ENCODE measurements around the gene MAP3K14. TPM values are rescaled to one million over a fixed set of nuclear protein-coding genes. Genes with fewer than 3 reads are reported as not detected.

The MAP3K14 gene
- total and polyA plus RNA-seq, 10 of the 15 experiments (the other 5 are each of a cell fraction or from before 2014, with no cell fraction given): 2.1 to 33.3 (median 19.7) TPM

DNA sequence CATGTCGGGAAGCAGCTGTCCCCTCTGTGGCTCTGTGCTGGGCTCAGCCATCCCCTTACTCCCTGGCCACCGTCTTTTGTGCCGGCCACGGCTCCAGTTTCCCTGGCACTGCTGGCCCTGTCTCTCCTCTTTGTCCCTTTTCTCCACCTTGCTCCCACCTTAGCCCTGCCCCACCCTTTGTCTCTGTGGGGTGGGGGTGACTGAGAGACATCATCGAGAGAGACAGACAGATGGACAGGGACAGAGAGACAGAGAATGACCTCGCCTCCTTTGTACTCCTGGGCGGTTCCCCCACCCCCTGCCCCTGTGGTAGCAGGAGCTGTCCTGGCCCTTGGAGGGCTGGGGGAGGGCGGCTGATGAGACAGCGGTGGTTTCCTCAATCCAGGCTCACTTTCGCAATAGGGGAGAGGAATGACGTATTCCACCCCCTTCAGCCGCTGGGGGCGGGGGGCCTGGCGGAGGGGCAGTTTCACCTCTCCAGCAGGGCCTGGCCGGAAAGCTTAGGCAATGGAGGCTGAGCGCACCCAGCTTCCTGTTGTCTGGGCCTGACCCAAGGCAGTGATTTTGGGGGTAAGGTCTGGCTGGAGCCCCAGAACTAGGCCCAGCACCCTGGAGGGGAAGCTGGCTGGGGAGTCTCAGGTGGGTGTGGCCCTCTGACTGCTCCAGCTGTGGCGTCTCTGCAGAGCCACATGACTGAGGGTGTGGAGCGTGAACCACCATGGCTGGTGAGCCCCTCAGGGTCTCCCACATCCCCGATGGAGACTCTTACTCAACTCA, 87.9 kb downstream of the MAP3K14 start (continued):
- TF ChIP-seq, protein P1, sequence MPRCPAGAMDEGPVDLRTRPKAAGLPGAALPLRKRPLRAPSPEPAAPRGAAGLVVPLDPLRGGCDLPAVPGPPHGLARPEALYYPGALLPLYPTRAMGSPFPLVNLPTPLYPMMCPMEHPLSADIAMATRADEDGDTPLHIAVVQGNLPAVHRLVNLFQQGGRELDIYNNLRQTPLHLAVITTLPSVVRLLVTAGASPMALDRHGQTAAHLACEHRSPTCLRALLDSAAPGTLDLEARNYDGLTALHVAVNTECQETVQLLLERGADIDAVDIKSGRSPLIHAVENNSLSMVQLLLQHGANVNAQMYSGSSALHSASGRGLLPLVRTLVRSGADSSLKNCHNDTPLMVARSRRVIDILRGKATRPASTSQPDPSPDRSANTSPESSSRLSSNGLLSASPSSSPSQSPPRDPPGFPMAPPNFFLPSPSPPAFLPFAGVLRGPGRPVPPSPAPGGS (IDR thresholded peaks at IDR 0.05; ENCODE audit: borderline replicate concordance, insufficient read depth, low read depth, low read length, poor library complexity, severe bottlenecking): peak; percentile 81
- TF ChIP-seq IKZF2 (IDR thresholded peaks at IDR 0.05): peak; percentile 90 to 94
- TF ChIP-seq POLR2A (IDR thresholded peaks at IDR 0.05; ENCODE audit: low read depth, low read length): peak; percentile 75
- TF ChIP-seq ZNF24 (IDR thresholded peaks at IDR 0.05): peak; percentile 46; the same call in 1 of the 2 replicates

DNA sequence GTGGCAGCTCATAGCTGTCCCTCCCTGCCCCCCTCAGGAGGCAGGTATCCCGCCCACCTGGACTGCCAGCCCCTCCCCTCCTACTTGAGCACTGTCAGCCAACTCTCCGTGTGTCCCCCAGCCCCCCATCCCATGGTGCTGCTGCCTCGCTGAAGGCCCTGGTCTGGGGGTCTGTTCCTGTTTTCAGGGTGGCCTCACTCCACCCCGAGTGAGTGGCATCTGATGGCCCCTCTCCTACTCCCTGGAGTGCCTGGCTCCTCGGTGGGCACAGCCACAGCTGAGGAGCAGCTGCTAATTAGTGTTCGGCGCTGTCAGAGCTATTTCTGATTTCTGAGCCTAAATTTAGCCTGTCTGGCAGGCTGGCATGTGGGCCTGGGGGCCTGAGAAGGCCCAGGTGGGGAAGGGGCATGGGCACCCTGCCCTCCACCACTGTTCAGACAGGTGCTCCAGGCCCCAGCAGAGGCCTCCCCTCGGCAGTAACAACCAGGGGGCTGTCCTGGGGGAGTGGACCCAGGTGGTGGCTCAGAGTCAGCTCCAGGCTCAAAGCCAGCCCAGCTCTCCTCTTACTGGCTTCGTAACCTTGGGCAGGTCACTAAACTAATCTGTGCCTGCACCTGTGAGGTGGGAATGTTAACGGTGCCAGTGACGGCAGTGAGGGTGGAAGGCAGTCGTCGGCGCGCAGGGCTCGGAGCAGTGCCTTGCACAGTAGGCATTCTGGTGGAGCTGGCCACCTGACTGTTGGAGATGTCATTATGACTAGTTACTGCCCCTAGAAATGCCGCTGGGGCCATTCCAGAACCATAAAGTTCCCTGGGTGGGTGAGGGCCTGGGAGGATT, 88.7 kb downstream of the MAP3K14 start:
- H3K4me2 ChIP-seq (ENCODE audit: control insufficient read depth, insufficient read depth): peak overlapping the region; percentile 100
- no peak overlapping the region for H2AFZ ChIP-seq (ENCODE audit: control insufficient read depth, low read depth, low read length)
- H3K27me3 ChIP-seq (replicated peaks in 1 of 2; ENCODE audit: control insufficient read depth in 2 of 2, insufficient read depth in 2 of 2, low read length in 1 of 2): no peaks in the 10 kb centered on the region
- peaks cover 3 to 10% of the 10 kb centered on the region in 2 experiments; a peak in 3 of 4 replicates for H3K36me3 ChIP-seq (ENCODE audit: control insufficient read depth in 2 of 2, insufficient read depth in 2 of 2, low read length in 1 of 2)
- peak overlapping the region; percentile 92 for H3K9ac ChIP-seq (ENCODE audit: control insufficient read depth, insufficient read depth, low read length)
- ATAC-seq (no peak), DNase-seq (ENCODE audit: low read depth, low spot score) (no peak), FAIRE-seq (no peak)
- H3K9me3 ChIP-seq (replicated peaks; ENCODE audit: control insufficient read depth, insufficient read depth, low read length): no peaks in the 10 kb centered on the region
- in situ Hi-C loops (cut with MboI): no loop called here
- TF ChIP-seq ZZZ3 (IDR thresholded peaks at IDR 0.05; ENCODE audit: control insufficient read depth, insufficient read length, low read depth) (no peak), POLR2A (IDR thresholded peaks at IDR 0.05; ENCODE audit: low read depth, low read length) (peak; percentile 26), YY1 (IDR thresholded peaks at IDR 0.05; ENCODE audit: low read depth, low read length) (no peak), TCF12 (IDR thresholded peaks at IDR 0.05; ENCODE audit: low read depth, low read length) (0 out of 2 replicates have a peak, but pooled peaks have one; percentile 4), SPI1 (IDR thresholded peaks at IDR 0.05; ENCODE audit: borderline replicate concordance, insufficient read depth, low read depth, low read length) (peak; percentile 23; the same call in 1 of the 2 replicates), POLR2AphosphoS2 (IDR thresholded peaks at IDR 0.05; ENCODE audit: low read depth, low read length) (0 out of 2 replicates have a peak, but pooled peaks have one; percentile 22), POLR2AphosphoS5 (IDR thresholded peaks at IDR 0.05; ENCODE audit: low read length) (peak; percentile 56; the same call in 1 of the 2 replicates)
- TF ChIP-seq, protein P2, sequence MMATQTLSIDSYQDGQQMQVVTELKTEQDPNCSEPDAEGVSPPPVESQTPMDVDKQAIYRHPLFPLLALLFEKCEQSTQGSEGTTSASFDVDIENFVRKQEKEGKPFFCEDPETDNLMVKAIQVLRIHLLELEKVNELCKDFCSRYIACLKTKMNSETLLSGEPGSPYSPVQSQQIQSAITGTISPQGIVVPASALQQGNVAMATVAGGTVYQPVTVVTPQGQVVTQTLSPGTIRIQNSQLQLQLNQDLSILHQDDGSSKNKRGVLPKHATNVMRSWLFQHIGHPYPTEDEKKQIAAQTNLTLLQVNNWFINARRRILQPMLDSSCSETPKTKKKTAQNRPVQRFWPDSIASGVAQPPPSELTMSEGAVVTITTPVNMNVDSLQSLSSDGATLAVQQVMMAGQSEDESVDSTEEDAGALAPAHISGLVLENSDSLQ (IDR thresholded peaks at IDR 0.05): 0 out of 2 replicates have a peak, but pooled peaks have one; percentile 42
- peak overlapping the region; percentile 89 for H3K4me3 ChIP-seq
- intact Hi-C loops (cut with micrococcal nuclease; ENCODE audit: unreplicated experiment): loop anchor here (5.0 kb wide), 1 partner anchor 89 kb away; the partner anchor contains the start of gene MAP3K14
- ChIA-PET SMC1A (ENCODE audit: uncharacterized antibody, unreplicated experiment) (interaction anchor here (0.7 to 11.4 kb wide), 10 partner anchors 10 to 203 kb away, joined by 3 to 201 read pairs (median 4); no protein-coding TSS in a partner anchor), RAD21 (ENCODE audit: unreplicated experiment) (interaction anchor here (0.7 to 10.1 kb wide), 10 partner anchors 7 to 863 kb away, joined by 3 to 225 read pairs (median 7); partner anchors contain the start of genes ACBD4, FMNL1 and MAP3K14), POLR2A (interaction anchor here (0.5 to 11.4 kb wide), 11 partner anchors 7 to 185 kb away, joined by 3 to 140 read pairs (median 10); partner anchors contain the start of genes FMNL1, HEXIM1, HEXIM2 and MAP3K14), CTCF (interaction anchor here (0.6 to 12.8 kb wide), 14 partner anchors 7 to 162 kb away, joined by 3 to 429 read pairs (median 4); partner anchors contain the start of genes ACBD4 and FMNL1)
- WGBS (ENCODE audit: insufficient coverage, insufficient replicate concordance, low lambda C conversion rate, missing lambda C conversion rate): 1% methylated on average over 16 of the region's 17 CpGs
- H3K79me2 ChIP-seq (ENCODE audit: control insufficient read depth, insufficient read depth, low read length): peaks cover 80% of the 10 kb centered on the region
- H3K4me1 ChIP-seq (ENCODE audit: control insufficient read depth, insufficient read depth, low read length): peaks cover 74% of the 10 kb centered on the region
- TSS peak; percentile 71 for BruUV-seq (replicated peaks)
- peak overlapping the region; percentile 100 for H3K27ac ChIP-seq (ENCODE audit: control insufficient read depth, insufficient read depth)
- no peaks in the 10 kb centered on the region for H4K20me1 ChIP-seq (ENCODE audit: control insufficient read depth, insufficient read depth)

Data from GM12878 (cell line).